ENCODE measurements around the gene DCP1A.

The DCP1A gene

DNA sequence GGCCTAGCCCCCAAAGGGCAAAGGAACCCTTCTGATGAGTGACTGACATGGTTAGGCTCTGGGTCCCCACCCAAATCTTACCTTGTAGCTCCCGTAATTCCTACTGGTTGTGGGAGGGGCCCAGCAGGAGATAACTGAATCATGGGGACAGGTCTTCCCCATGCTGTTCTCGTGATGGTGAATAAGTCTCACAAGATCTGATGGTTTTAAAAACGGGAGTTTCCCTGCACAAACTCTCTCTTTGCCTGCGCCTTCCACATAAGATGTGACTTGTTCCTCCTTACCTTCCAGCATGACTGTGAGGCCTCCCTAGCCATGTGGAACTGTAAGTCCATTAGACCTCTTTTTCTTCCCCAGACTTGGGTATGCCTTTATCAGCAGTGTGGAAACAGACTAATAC, 108.5 kb downstream of the DCP1A start:
- no peak for FAIRE-seq
- no peak for DNase-seq (ENCODE audit: insufficient read length, low spot score)
- TF ChIP-seq CTCF (IDR thresholded peaks at IDR 0.05; ENCODE audit: insufficient read depth, missing control alignments) = no peak

DNA sequence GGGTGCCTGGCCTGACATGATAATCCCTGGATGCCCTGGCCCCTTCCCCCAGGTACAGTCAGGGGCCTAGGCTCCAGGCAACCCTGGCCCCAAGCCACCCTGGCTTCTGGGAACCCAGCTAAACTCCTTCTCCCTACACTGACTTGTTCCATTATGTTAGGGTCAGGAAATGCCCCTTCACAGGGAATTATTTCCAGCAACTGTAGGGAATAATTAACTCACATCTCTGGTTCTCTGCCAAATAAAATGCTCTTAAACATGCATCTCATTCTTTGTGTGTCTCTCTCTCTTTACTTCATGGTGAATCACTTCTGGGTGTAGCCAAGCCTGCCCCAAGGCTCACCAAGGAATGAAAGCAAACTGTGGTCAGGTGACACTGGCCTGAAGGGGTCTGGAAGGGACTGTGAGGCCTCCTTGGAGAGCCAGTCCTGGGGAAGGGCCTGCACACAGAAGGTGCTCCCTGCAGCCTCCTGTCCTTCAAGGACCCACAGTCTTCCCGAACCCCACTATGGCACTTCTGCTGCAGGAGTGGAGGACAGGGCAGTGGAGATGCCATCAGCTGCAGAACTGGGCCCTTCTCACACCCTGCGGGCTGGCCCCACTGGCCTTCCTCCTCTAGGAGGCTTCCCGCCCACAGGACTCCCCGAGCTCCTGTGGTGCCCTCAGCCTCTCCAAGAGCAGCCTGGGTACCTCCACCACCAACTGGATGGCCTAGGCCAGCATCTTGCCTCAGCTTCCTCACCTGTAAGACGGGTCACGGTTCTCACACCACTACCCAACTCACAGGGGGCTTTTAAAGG, 109.1 kb downstream of the DCP1A start:
- TF ChIP-seq CTCF (IDR thresholded peaks at IDR 0.05; ENCODE audit: insufficient read depth, missing control alignments) = no peak
- FAIRE-seq (no peak), DNase-seq (ENCODE audit: insufficient read length, low spot score) (no peak)

DNA sequence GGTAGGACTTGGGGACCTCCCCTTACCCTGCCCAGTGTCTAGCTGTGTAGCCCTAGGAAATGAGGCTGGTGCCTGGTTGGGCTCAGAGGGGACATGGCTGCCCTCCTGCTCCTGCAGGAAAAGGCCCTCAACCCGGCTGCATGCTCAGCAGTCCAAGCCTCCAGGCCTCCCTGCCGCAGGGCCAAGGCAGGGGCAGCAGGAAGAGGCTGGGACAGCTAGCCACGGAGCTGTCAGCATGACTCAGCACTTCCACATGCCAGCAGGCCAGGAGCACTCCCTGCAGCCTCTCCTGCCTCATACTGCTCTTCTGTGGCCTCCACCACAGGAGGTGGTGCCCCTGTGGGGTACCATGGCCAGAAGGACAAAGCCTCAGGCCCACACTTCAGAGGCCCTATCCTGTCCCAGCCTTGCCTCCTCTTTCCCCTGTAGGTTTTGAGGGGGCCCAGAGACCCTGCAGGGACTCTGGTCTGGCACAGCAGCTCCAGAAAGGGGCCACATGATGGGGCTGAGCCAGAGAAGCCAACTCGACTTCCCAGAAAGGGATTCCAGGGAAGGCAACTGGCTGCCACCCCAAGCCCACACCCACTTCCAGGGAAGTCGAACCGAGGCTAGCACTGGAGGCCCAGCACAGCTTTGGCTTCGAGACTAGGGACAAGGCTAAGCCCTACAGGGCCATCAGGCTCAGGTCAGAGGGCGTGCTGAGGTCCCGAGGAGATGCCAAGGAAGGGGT, 111.1 kb downstream of the DCP1A start:
- FAIRE-seq (no peak), DNase-seq (ENCODE audit: insufficient read length, low spot score) (no peak)
- no peak for TF ChIP-seq CTCF (IDR thresholded peaks at IDR 0.05; ENCODE audit: insufficient read depth, missing control alignments)

DNA sequence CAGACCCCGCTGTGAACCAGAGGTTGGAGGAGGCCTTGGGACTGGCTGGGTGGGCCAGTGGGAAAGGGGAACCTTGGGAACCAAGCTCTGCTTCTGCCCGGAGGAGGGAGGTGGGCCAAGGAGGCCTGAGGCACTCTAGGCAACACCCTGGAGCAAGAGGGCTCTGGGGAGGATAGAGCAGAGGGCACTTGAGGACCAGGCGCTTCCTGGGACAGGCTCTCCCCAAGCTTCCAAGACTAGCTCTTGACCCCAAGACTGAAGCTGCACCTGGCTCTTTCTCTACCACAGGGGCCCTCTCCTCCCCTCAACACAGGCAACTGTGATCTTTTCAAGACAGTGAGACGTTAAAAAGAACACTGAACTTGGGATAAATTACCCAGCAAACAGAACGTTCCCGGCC, 111.8 kb downstream of the DCP1A start:
- DNase-seq (ENCODE audit: insufficient read length, low spot score) (no peak), FAIRE-seq (no peak)
- no peak for TF ChIP-seq CTCF (IDR thresholded peaks at IDR 0.05; ENCODE audit: insufficient read depth, missing control alignments)

GRCh38 chr3:53234841-53235232, 112.5 kb downstream of the DCP1A start:
- FAIRE-seq (no peak), DNase-seq (ENCODE audit: insufficient read length, low spot score) (peak; percentile 12)
- no peak for TF ChIP-seq CTCF (IDR thresholded peaks at IDR 0.05; ENCODE audit: insufficient read depth, missing control alignments)

DNA sequence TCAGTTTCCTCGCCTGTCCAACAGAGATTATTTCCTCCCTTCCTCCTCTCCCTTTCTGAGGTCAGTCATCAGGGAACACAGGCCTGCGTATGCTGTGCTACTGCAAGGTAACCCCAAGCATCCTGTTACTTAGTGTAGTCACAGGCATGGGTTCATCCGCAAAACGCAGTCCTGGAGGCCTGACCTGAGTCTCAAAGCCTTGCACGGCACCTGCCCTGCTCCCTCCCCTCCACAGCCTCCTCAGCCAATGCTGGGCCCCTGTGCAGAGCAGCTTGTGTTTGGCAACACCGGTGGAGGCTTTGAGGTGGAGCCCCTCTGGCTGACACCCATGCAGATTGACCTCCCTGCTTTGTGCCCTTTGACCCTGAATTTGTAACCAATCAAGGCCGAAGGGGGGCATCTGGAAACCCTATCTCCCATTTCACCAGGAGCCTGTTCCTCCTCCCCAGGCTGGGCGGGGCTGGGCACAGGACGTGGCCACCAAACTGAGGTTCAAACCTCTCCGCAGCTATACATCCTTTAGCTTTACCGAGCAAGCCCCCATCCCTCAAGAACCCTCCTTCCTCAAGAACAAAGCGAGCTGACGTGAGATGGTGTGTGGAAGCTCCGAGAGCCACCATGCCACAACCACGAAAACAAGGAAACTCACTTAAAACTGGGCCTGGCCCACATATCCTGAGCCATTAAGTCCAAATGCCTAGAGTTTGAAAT, 113.1 kb downstream of the DCP1A start:
- FAIRE-seq = no peak

More for the DNA sequence above, 113.1 kb downstream of the DCP1A start:
- peak; percentile 10 for DNase-seq (ENCODE audit: insufficient read length, low spot score)
- TF ChIP-seq CTCF (IDR thresholded peaks at IDR 0.05; ENCODE audit: insufficient read depth, missing control alignments) = no peak

Measured in D721Med (cell line).